Spleen (tissue), 11 donors: Measurements from ENCODE around the gene SYNDIG1. TPM values are rescaled to one million over a fixed set of nuclear protein-coding genes. Genes with fewer than 3 reads are reported as not detected.
A peak's percentile ranks its signal among the peaks of the same experiment; 100 is the strongest.

Experiments
- DNase-seq: peaks from one replicate; pipeline ENCODE4 v3.0.0-alpha.2; 2020
- H3K27ac ChIP-seq, 8 donors: fragments of 200-600 bp; sonication (generic) in 7 of 8; 1 replicate in 4 of 8; 2 replicates in 4 of 8; pipeline versions ENCODE4 v1.5.0 to v1.8.0; 2016 to 2021; ENCODE audit warnings: inconsistent platforms in 4 of 8, mild to moderate bottlenecking in 4 of 8, moderate library complexity in 1 of 8
- H3K27me3 ChIP-seq, 7 donors: fragments of 200-600 bp; sonication (generic) in 6 of 7; replicated peaks in 1 of 7; 1 replicate in 4 of 7; 2 replicates in 3 of 7; pipeline versions ENCODE4 v1.5.0 to v1.8.0; 2016 to 2021; ENCODE audit warnings: inconsistent platforms in 3 of 7, mild to moderate bottlenecking in 1 of 7
- H3K36me3 ChIP-seq, 6 donors: fragments of 200-600 bp; sonication (generic) in 5 of 6; 1 replicate in 4 of 6; 2 replicates in 2 of 6; pipeline versions ENCODE4 v1.5.0 to v1.8.0; 2016 to 2021; ENCODE audit warnings: inconsistent platforms in 2 of 6
- H3K4me1 ChIP-seq, 6 donors: fragments of 200-600 bp; sonication (generic) in 5 of 6; 1 replicate in 3 of 6; 2 replicates in 3 of 6; pipeline versions ENCODE4 v1.5.0 to v1.8.0; 2016 to 2021; ENCODE audit warnings: inconsistent platforms in 3 of 6
- H3K4me3 ChIP-seq, 8 donors: fragments of 200-600 bp; sonication (generic) in 7 of 8; 1 replicate in 4 of 8; 2 replicates in 4 of 8; pipeline versions ENCODE4 v1.5.0 to v1.8.0; 2016 to 2021; ENCODE audit warnings: inconsistent platforms in 4 of 8, mild to moderate bottlenecking in 4 of 8, moderate library complexity in 2 of 8
- H3K9me3 ChIP-seq, 8 donors: fragments of 200-600 bp; sonication (generic) in 7 of 8; 1 replicate in 4 of 8; 2 replicates in 4 of 8; pipeline versions ENCODE4 v1.5.0 to v1.8.0; 2016 to 2021; ENCODE audit warnings: inconsistent platforms in 4 of 8
- POLR2A ChIP-seq, 3 donors: fragments of 450-650 bp; IDR thresholded peaks; one replicate each; pipeline ENCODE4 v1.5.1; 2017; ENCODE audit warnings: antibody characterized with exemption in 3 of 3, mild to moderate bottlenecking in 1 of 3
- POLR2AphosphoS5 ChIP-seq, 3 donors: sonication (generic); formaldehyde crosslinking; IDR thresholded peaks; one replicate each; pipeline ENCODE4 v1.5.1; 2017; ENCODE audit warnings: antibody characterized with exemption in 3 of 3
- WGBS, 5 donors: extraction: QIAGEN DNeasy Blood & Tissue Kit in 3 of 5; methylation state at CpG; one replicate each; pipeline versions ENCODE4 v1.1.5 to v1.1.7; 2013 to 2018; 5-methylcytosine and 5-hydroxymethylcytosine counted together
- intact Hi-C: fragments of 100-400 bp; cut with DNase I; formaldehyde crosslinking; loops from one replicate; pipeline ENCODE4 v1.15.0; 2023; ENCODE audit warnings: low total_unique reads
- polyA plus RNA-seq, 3 donors: library from polyadenylated mRNA; stranded (reverse); fragments of 200-250 nt; gene quantifications; one replicate each; pipeline ENCODE4 v1.2.1, GENCODE V29; 2013
- total RNA-seq, 7 donors: library from RNA; depleted of rRNA in 3 of 7; stranded (reverse); fragments of >200 nt in 3 of 7; fragmentation: NEBNext Ultra II Directional in 4 of 7; extraction: Animal tissue kit (Norgen Biotek cat#: 25700) in 4 of 7; gene quantifications; one replicate each; pipeline versions ENCODE4 v1.1.0 to v1.2.1, GENCODE V29; 2016 to 2021
- TF ChIP-seq, protein P1 (sequence below), 11 experiments: fragments of 200-600 bp in 7 of 11; fragments of 450-650 bp in 4 of 11; sonication (generic) in 4 of 11; IDR thresholded peaks in 8 of 11; conservative IDR thresholded peaks in 3 of 11; 1 replicate in 7 of 11; 2 replicates in 4 of 11; pipeline versions ENCODE4 v1.4.0 to v1.8.0; 2016 to 2021; ENCODE audit warnings: antibody characterized with exemption in 11 of 11, inconsistent platforms in 4 of 11, mild to moderate bottlenecking in 1 of 11
- donor health status: healthy with polysubstance abuse.
- donor health status: DM: no; HTN: no; CAD: no; lungs with moderate emphysema.
- donor health status: DM: no; HTN: no; CAD: no.
- donor health status: Bipolar disorder and iron deficiency.
- donor health status: healthy.
- donor health status: DM: no; HTN: no; CAD: no.
- donor health status: DM: yes; HTN: yes; CAD: no.

SYNDIG1 gene
- total and polyA plus RNA-seq, 10 donors = 0.70 to 3.5 (median 1.3) TPM

DNA sequence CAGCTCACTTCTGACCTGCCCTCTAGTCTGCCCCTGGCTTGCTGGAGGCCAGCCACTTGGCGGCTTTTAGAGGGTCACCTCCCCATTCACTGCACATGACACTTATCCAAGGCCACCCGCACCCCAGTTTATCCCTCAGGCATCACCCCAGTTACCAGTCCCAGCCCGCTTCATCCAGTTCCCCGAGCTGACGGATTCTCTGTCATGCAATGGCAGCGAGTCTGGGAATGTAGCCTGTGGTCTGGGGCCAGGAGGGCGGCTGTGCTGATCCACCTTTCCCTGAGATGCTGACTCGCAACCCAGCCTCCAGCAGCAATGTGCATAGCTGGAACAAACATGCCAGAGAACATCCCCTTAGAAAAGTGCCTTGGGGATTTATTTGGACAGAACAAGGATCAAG, 25.8 kb downstream of the SYNDIG1 start:
- intact Hi-C loops = no loop called here
- no peaks in the 10 kb centered on the region for H3K9me3 ChIP-seq
- H3K4me1 ChIP-seq = no peaks in the 10 kb centered on the region
- peak; percentile 51 for DNase-seq
- no peaks in the 10 kb centered on the region for H3K36me3 ChIP-seq
- H3K4me3 ChIP-seq = no peak overlapping the region
- H3K27ac ChIP-seq = no peak overlapping the region
- H3K27me3 ChIP-seq = no peaks in the 10 kb centered on the region
- no peak for TF ChIP-seq POLR2A (IDR thresholded peaks at IDR 0.05)
- 92 to 98% (median 95%) methylated on average over 8 of the region's 8 CpGs for WGBS, 5 donors

DNA sequence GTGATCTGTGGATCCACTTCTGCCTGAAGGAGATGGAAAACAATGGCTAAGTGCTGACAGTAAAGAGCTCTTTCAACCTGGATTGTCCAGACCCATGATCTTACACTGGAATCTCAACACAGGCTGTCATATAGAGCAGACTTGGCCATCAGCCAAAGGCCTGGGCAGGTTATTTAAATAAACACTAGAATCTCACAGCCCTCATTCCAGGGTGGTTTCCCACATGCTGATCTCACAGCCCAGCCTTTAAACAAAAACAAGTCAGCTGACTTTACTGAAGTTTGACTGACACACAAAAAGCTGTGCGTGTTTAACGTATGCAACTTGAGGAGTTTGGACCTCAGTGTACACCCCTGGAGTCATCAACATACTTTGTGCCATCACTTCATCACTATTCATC, 28.4 kb downstream of the SYNDIG1 start:
- Histone ChIP-seq H3K27ac (no peak overlapping the region), H3K36me3 (no peaks in the 10 kb centered on the region), H3K27me3 (no peaks in the 10 kb centered on the region), H3K4me3 (no peak overlapping the region), H3K9me3 (no peaks in the 10 kb centered on the region), H3K4me1 (no peaks in the 10 kb centered on the region)
- TF ChIP-seq, protein P1, sequence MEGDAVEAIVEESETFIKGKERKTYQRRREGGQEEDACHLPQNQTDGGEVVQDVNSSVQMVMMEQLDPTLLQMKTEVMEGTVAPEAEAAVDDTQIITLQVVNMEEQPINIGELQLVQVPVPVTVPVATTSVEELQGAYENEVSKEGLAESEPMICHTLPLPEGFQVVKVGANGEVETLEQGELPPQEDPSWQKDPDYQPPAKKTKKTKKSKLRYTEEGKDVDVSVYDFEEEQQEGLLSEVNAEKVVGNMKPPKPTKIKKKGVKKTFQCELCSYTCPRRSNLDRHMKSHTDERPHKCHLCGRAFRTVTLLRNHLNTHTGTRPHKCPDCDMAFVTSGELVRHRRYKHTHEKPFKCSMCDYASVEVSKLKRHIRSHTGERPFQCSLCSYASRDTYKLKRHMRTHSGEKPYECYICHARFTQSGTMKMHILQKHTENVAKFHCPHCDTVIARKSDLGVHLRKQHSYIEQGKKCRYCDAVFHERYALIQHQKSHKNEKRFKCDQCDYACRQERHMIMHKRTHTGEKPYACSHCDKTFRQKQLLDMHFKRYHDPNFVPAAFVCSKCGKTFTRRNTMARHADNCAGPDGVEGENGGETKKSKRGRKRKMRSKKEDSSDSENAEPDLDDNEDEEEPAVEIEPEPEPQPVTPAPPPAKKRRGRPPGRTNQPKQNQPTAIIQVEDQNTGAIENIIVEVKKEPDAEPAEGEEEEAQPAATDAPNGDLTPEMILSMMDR (IDR thresholded peaks at IDR 0.05 in 8 of 11, conservative IDR thresholded peaks at IDR 0.05 in 3 of 11) = no peak
- TF ChIP-seq POLR2AphosphoS5 (IDR thresholded peaks at IDR 0.05) = no peak
- TF ChIP-seq POLR2A (IDR thresholded peaks at IDR 0.05) = no peak
- 75 to 98% (median 78%) methylated on average over 2 of the region's 2 CpGs for WGBS, 5 donors
- intact Hi-C loops = no loop called here
- no peak for DNase-seq

DNA sequence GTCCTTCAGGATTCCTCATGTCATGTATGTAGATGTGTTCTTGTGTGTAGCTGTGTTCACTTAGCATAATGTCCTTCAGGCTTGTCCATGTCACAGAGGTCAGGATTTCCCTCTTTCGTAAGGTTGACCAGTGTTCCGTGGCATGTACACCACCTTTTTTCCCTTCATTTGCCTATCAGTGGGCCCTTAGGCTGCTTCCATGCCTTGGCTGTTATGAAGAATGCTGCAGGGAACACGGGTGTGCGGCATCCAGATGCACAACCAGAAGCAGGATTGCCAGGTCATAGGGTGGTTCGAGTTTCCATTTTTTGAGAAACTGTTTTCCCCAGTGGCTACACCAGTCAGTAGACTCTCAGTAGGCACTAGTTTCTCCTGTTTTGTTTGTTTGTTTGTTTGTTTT, 29.2 kb downstream of the SYNDIG1 start:
- Histone ChIP-seq H3K9me3 (no peaks in the 10 kb centered on the region), H3K36me3 (no peaks in the 10 kb centered on the region), H3K4me1 (no peaks in the 10 kb centered on the region), H3K27ac (no peak overlapping the region), H3K27me3 (peaks cover 0 to under 1% (median 0%) of the 10 kb centered on the region in 7 donors), H3K4me3 (no peak overlapping the region)
- intact Hi-C loops = no loop called here
- 75 to 94% (median 86%) methylated on average over 5 of the region's 5 CpGs for WGBS, 5 donors
- TF ChIP-seq POLR2AphosphoS5 (IDR thresholded peaks at IDR 0.05) (no peak), POLR2A (IDR thresholded peaks at IDR 0.05) (no peak)
- TF ChIP-seq, protein P1 (IDR thresholded peaks at IDR 0.05 in 8 of 11, conservative IDR thresholded peaks at IDR 0.05 in 3 of 11) = no peak
- peak; percentile 18 for DNase-seq

DNA sequence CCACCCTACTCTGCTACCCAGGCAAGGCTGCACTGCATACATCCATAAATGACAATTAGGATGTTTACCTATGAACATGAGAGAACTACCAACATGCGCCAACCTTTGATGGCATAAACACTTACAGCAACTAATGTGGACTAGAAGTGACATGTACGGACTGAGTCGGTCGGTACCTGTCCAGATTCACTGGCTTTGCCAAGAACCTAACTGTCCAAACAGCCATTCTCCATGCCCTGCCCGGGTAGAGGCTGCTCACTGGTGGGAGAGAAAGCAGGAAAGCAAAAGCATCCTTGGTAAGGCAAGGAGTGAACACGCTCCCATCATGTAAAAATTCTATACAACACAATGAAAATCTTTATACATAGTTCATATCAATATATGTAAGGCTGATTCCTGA, 30.0 kb downstream of the SYNDIG1 start:
- intact Hi-C loops = no loop called here
- 84 to 96% (median 92%) methylated on average over 6 of the region's 6 CpGs for WGBS, 5 donors
- peak; percentile 19 for DNase-seq
- H3K36me3 ChIP-seq = no peaks in the 10 kb centered on the region
- TF ChIP-seq POLR2AphosphoS5 (IDR thresholded peaks at IDR 0.05) (no peak), POLR2A (IDR thresholded peaks at IDR 0.05) (no peak)
- TF ChIP-seq, protein P1 (IDR thresholded peaks at IDR 0.05 in 8 of 11, conservative IDR thresholded peaks at IDR 0.05 in 3 of 11) = no peak
- H3K27me3 ChIP-seq = peaks cover 0 to 8% (median 0%) of the 10 kb centered on the region in 7 donors
- no peaks in the 10 kb centered on the region for H3K4me1 ChIP-seq
- H3K4me3 ChIP-seq = no peak overlapping the region
- no peak overlapping the region for H3K27ac ChIP-seq
- H3K9me3 ChIP-seq = no peaks in the 10 kb centered on the region
